HG02759 (cell line): ENCODE data around the gene C19orf81.

Source experiments
- ATAC-seq: cut with Tn5 transposase; IDR thresholded peaks from one replicate; pipeline ENCODE4 v1.9.1; 2021; ENCODE audit warnings: mild to moderate bottlenecking, moderate library complexity; ENCODE audit not compliant: unreplicated experiment

The C19orf81 gene

DNA sequence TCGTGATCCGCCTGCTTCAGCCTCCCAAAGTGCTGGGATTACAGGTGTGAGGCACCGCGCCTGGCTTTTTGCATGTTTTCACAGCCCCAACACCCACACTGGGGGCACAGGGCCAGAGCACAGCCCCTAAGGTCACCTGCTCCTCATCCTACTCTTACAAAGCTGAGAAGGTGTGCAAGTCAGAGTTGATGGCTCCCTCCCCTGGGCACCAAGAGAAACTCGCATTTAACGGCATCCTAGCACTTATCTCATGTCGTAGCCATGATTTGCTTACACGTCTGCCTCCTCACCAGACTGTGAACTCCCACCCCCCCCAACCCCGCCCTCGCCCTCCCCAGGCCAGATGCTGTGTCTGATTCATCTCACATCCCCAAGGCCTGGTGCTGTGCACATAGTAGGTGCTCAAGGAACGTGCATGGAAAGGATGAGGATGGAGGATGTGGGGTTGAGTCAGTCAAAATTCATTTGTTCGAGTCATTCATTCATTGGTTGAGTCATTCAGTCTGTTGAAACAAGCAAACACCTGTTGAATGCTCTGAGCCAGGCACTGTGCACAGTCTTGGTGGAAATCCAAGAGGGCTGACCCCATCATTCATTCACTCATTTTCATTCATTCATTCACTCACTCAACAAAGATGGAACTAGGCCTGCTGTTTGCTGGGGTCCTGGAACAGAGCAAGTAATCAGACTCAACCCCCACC, 59.1 kb downstream of the C19orf81 start:
- no peak for ATAC-seq
